ENCODE data around the gene CNTN1. TPM values are rescaled to one million over a fixed set of nuclear protein-coding genes. Genes with fewer than 3 reads are reported as not detected.

The CNTN1 gene
- polyA plus RNA-seq (2013), result 0.62 TPM

GRCh38 chr12:40691913-40692764, at the start of gene CNTN1:
Gene CNTN1 (plus strand): TSS chr12:40692439.
- peaks cover 0 to 17% (median 7%) of the 10 kb centered on the region in 4 experiments for H3K4me1 ChIP-seq (ENCODE audit: control extremely low read depth in 1 of 4, control insufficient read depth in 4 of 4, insufficient read depth in 4 of 4, low read length in 3 of 4)
- POLR2A ChIA-PET, result no interaction called here
- DNase-seq, result peak; percentile 69 to 92 (median 89)
- no peaks in the 10 kb centered on the region for H3K36me3 ChIP-seq (ENCODE audit: control insufficient read depth in 4 of 4, insufficient read depth in 4 of 4, low read length in 3 of 4)
- peak within 1 kb of the TSS in 6 of 7 experiments; percentile 52 to 79 (median 68) for H3K4me3 ChIP-seq (ENCODE audit: control insufficient read depth in 1 of 7, extremely low read depth in 1 of 7, insufficient read depth in 4 of 7, low read depth in 2 of 7, low read length in 6 of 7)
- peaks cover 11 to 46% (median 16%) of the 10 kb centered on the region in 5 experiments for H3K27me3 ChIP-seq (replicated peaks in 2 of 5; ENCODE audit: control insufficient read depth in 4 of 5, insufficient read depth in 5 of 5, low read length in 4 of 5)
- CTCF ChIA-PET, result no interaction called here
- H3K27ac ChIP-seq (ENCODE audit: insufficient read depth in 1 of 2, low read depth in 1 of 2, low read length in 2 of 2, poor library complexity in 1 of 2, severe bottlenecking in 2 of 2), result no peak within 1 kb of the TSS
- WGBS (ENCODE audit: insufficient coverage), result 5% methylated on average over 21 of the region's 31 CpGs
- H3K9me3 ChIP-seq (ENCODE audit: control extremely low read depth in 1 of 5, control insufficient read depth in 4 of 5, insufficient read depth in 2 of 5, low read depth in 1 of 5, low read length in 4 of 5), result peaks cover 0 to 2% (median 0%) of the 10 kb centered on the region in 5 experiments

GRCh38 chr12:40643506-40643905, 48.7 kb upstream of the CNTN1 start:
- DNase-seq, result no peak
- Histone ChIP-seq H3K27me3 (replicated peaks in 2 of 5; ENCODE audit: control insufficient read depth in 4 of 5, insufficient read depth in 5 of 5, low read length in 4 of 5) (no peaks in the 10 kb centered on the region), H3K27ac (ENCODE audit: insufficient read depth in 1 of 2, low read depth in 1 of 2, low read length in 2 of 2, poor library complexity in 1 of 2, severe bottlenecking in 2 of 2) (no peak overlapping the region), H3K9me3 (ENCODE audit: control extremely low read depth in 1 of 5, control insufficient read depth in 4 of 5, insufficient read depth in 2 of 5, low read depth in 1 of 5, low read length in 4 of 5) (peaks cover 0 to 6% (median 1%) of the 10 kb centered on the region in 5 experiments), H3K4me1 (ENCODE audit: control extremely low read depth in 1 of 4, control insufficient read depth in 4 of 4, insufficient read depth in 4 of 4, low read length in 3 of 4) (no peaks in the 10 kb centered on the region), H3K4me3 (ENCODE audit: control insufficient read depth in 1 of 7, extremely low read depth in 1 of 7, insufficient read depth in 4 of 7, low read depth in 2 of 7, low read length in 6 of 7) (no peak overlapping the region), H3K36me3 (ENCODE audit: control insufficient read depth in 4 of 4, insufficient read depth in 4 of 4, low read length in 3 of 4) (no peaks in the 10 kb centered on the region)
- POLR2A ChIA-PET, result no interaction called here
- CTCF ChIA-PET, result interaction anchor here (0.8 to 1.0 kb wide), 2 partner anchors 22 to 284 kb away, joined by 3 read pairs; no protein-coding TSS in a partner anchor

DNA sequence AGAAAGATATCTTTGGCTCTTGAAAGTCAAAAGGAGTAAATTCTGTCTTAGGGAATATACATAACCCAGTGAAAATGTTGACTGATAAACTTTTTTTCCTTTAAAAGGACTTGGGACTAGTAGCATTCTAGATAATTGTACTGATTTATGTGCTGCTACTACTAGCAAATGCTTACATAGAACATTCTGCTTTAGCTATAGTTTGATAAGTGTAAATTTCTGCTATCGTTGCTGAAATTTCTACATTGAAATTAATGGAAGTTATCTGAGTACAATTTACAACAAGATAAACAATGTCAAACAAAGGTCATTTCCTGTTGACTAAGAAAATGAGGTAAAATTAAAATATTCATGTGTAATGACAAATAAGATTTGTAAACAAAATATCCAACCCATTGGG, 48.3 kb upstream of the CNTN1 start:
- DNase-seq, result no peak
- Histone ChIP-seq H3K4me3 (ENCODE audit: control insufficient read depth in 1 of 7, extremely low read depth in 1 of 7, insufficient read depth in 4 of 7, low read depth in 2 of 7, low read length in 6 of 7) (no peak overlapping the region), H3K27me3 (replicated peaks in 2 of 5; ENCODE audit: control insufficient read depth in 4 of 5, insufficient read depth in 5 of 5, low read length in 4 of 5) (no peaks in the 10 kb centered on the region), H3K4me1 (ENCODE audit: control extremely low read depth in 1 of 4, control insufficient read depth in 4 of 4, insufficient read depth in 4 of 4, low read length in 3 of 4) (no peaks in the 10 kb centered on the region), H3K36me3 (ENCODE audit: control insufficient read depth in 4 of 4, insufficient read depth in 4 of 4, low read length in 3 of 4) (no peaks in the 10 kb centered on the region), H3K9me3 (ENCODE audit: control extremely low read depth in 1 of 5, control insufficient read depth in 4 of 5, insufficient read depth in 2 of 5, low read depth in 1 of 5, low read length in 4 of 5) (peaks cover 0 to 6% (median 1%) of the 10 kb centered on the region in 5 experiments), H3K27ac (ENCODE audit: insufficient read depth in 1 of 2, low read depth in 1 of 2, low read length in 2 of 2, poor library complexity in 1 of 2, severe bottlenecking in 2 of 2) (no peak overlapping the region)
- WGBS (ENCODE audit: insufficient coverage), result no CpG with 5 or more reads among the region's 1 CpG
- ChIA-PET CTCF (interaction anchor here (0.8 to 1.0 kb wide), 2 partner anchors 23 to 283 kb away, joined by 3 read pairs; no protein-coding TSS in a partner anchor), POLR2A (no interaction called here)

DNA sequence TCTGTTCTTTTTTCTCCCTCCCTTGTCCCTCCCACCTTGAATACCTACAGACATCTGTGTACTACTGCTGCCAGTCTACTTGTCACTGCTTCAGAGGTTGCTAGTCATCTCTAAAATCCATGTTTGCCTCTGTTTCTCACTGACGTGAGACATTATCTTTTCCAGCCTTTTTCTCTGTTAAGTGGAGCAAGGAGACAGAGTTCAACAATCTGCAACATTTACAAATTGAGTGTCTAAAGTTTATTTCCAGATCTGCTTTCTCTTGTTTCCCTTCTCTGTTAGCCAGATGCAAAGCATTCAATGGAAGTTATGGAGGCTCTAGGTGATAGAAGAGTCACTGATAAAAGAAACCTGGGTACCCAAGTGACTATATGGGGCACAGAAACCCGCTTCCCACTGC, 47.5 kb upstream of the CNTN1 start:
- H3K36me3 ChIP-seq (ENCODE audit: control insufficient read depth in 4 of 4, insufficient read depth in 4 of 4, low read length in 3 of 4), result no peaks in the 10 kb centered on the region
- WGBS (ENCODE audit: insufficient coverage), result 100% methylated on average over 1 of the region's 2 CpGs

DNA sequence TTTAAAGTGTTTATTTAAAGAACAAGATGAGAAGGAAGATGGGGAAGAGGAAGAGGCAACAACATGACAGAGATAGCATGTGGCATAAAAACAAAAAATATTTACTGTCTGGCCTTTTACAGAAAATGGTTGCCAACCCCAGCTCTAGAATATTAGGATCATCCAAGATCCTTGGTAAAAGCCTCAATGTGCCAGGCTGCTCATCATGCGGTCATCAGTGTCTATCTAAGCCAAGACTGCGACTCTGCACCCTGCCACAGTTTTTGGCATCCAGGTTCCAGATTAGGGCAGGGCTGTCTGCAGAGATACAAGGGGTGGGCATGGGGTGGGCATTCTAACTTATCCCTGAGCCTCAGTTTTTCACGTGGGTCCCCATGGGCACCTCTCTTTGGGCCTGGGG, 46.9 kb upstream of the CNTN1 start:
- WGBS (ENCODE audit: insufficient coverage), result 90% methylated on average over 2 of the region's 3 CpGs
- Histone ChIP-seq H3K27me3 (replicated peaks in 2 of 5; ENCODE audit: control insufficient read depth in 4 of 5, insufficient read depth in 5 of 5, low read length in 4 of 5) (no peaks in the 10 kb centered on the region), H3K27ac (ENCODE audit: insufficient read depth in 1 of 2, low read depth in 1 of 2, low read length in 2 of 2, poor library complexity in 1 of 2, severe bottlenecking in 2 of 2) (no peak overlapping the region), H3K9me3 (ENCODE audit: control extremely low read depth in 1 of 5, control insufficient read depth in 4 of 5, insufficient read depth in 2 of 5, low read depth in 1 of 5, low read length in 4 of 5) (peaks cover 0 to 6% (median 0%) of the 10 kb centered on the region in 5 experiments), H3K36me3 (ENCODE audit: control insufficient read depth in 4 of 4, insufficient read depth in 4 of 4, low read length in 3 of 4) (no peaks in the 10 kb centered on the region), H3K4me1 (ENCODE audit: control extremely low read depth in 1 of 4, control insufficient read depth in 4 of 4, insufficient read depth in 4 of 4, low read length in 3 of 4) (no peaks in the 10 kb centered on the region), H3K4me3 (ENCODE audit: control insufficient read depth in 1 of 7, extremely low read depth in 1 of 7, insufficient read depth in 4 of 7, low read depth in 2 of 7, low read length in 6 of 7) (no peak overlapping the region)
- no peak for DNase-seq
- ChIA-PET CTCF (no interaction called here), POLR2A (no interaction called here)

More for the DNA sequence above, 47.5 kb upstream of the CNTN1 start:
- Histone ChIP-seq H3K27me3 (replicated peaks in 2 of 5; ENCODE audit: control insufficient read depth in 4 of 5, insufficient read depth in 5 of 5, low read length in 4 of 5) (no peaks in the 10 kb centered on the region), H3K27ac (ENCODE audit: insufficient read depth in 1 of 2, low read depth in 1 of 2, low read length in 2 of 2, poor library complexity in 1 of 2, severe bottlenecking in 2 of 2) (no peak overlapping the region), H3K9me3 (ENCODE audit: control extremely low read depth in 1 of 5, control insufficient read depth in 4 of 5, insufficient read depth in 2 of 5, low read depth in 1 of 5, low read length in 4 of 5) (peaks cover 0 to 6% (median 1%) of the 10 kb centered on the region in 5 experiments), H3K4me3 (ENCODE audit: control insufficient read depth in 1 of 7, extremely low read depth in 1 of 7, insufficient read depth in 4 of 7, low read depth in 2 of 7, low read length in 6 of 7) (no peak overlapping the region), H3K4me1 (ENCODE audit: control extremely low read depth in 1 of 4, control insufficient read depth in 4 of 4, insufficient read depth in 4 of 4, low read length in 3 of 4) (no peaks in the 10 kb centered on the region)
- CTCF ChIA-PET, result no interaction called here
- DNase-seq, result no peak
- POLR2A ChIA-PET, result no interaction called here

DNA sequence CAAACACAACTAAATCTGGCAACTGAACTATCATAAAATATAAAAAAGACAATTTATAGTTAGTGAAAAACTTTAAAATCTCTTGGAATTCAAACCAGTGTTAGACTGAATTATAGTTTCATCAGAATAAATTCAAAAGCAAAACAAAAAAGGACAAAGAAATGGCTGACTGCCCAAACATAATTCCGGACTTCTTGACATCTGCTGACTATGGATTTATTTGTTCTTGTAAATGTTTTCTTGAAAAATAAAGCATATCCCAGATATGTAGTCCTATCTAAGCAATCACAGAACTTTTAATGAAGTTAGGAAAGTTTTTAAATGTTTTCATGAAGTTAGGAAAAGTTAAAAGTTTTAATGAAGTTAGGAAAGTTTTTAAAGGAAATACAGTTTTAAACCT, 45.8 kb upstream of the CNTN1 start:
- CTCF ChIA-PET, result no interaction called here
- Histone ChIP-seq H3K4me1 (ENCODE audit: control extremely low read depth in 1 of 4, control insufficient read depth in 4 of 4, insufficient read depth in 4 of 4, low read length in 3 of 4) (no peaks in the 10 kb centered on the region), H3K36me3 (ENCODE audit: control insufficient read depth in 4 of 4, insufficient read depth in 4 of 4, low read length in 3 of 4) (no peaks in the 10 kb centered on the region), H3K27me3 (replicated peaks in 2 of 5; ENCODE audit: control insufficient read depth in 4 of 5, insufficient read depth in 5 of 5, low read length in 4 of 5) (no peaks in the 10 kb centered on the region), H3K4me3 (ENCODE audit: control insufficient read depth in 1 of 7, extremely low read depth in 1 of 7, insufficient read depth in 4 of 7, low read depth in 2 of 7, low read length in 6 of 7) (no peak overlapping the region), H3K27ac (ENCODE audit: insufficient read depth in 1 of 2, low read depth in 1 of 2, low read length in 2 of 2, poor library complexity in 1 of 2, severe bottlenecking in 2 of 2) (no peak overlapping the region), H3K9me3 (ENCODE audit: control extremely low read depth in 1 of 5, control insufficient read depth in 4 of 5, insufficient read depth in 2 of 5, low read depth in 1 of 5, low read length in 4 of 5) (peaks cover 0 to 6% (median 0%) of the 10 kb centered on the region in 5 experiments)
- no peak for DNase-seq
- POLR2A ChIA-PET, result no interaction called here
- WGBS (ENCODE audit: insufficient coverage), result no CpG with 5 or more reads among the region's 1 CpG

DNA sequence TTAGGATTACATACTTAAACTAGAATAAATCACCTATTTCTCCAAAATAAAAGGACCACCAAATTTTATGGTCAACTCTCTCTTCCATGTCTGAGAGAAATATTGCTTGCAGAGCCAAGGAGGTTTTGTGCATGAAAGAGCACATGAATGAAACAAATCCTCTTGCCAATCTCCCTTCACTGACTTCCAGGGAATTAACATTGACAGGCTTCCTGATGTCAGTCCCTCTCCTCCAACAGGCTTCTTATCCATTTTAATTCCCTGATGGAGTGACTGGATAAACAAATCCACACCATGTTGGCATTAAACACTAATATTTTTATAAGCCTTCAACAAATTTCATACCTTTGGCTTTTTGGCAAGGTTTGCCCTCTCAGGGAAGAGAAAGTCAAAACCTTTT, 45.3 kb upstream of the CNTN1 start:
- Histone ChIP-seq H3K4me3 (ENCODE audit: control insufficient read depth in 1 of 7, extremely low read depth in 1 of 7, insufficient read depth in 4 of 7, low read depth in 2 of 7, low read length in 6 of 7) (no peak overlapping the region), H3K27me3 (replicated peaks in 2 of 5; ENCODE audit: control insufficient read depth in 4 of 5, insufficient read depth in 5 of 5, low read length in 4 of 5) (no peaks in the 10 kb centered on the region), H3K36me3 (ENCODE audit: control insufficient read depth in 4 of 4, insufficient read depth in 4 of 4, low read length in 3 of 4) (no peaks in the 10 kb centered on the region), H3K27ac (ENCODE audit: insufficient read depth in 1 of 2, low read depth in 1 of 2, low read length in 2 of 2, poor library complexity in 1 of 2, severe bottlenecking in 2 of 2) (no peak overlapping the region), H3K4me1 (ENCODE audit: control extremely low read depth in 1 of 4, control insufficient read depth in 4 of 4, insufficient read depth in 4 of 4, low read length in 3 of 4) (no peaks in the 10 kb centered on the region), H3K9me3 (ENCODE audit: control extremely low read depth in 1 of 5, control insufficient read depth in 4 of 5, insufficient read depth in 2 of 5, low read depth in 1 of 5, low read length in 4 of 5) (peaks cover 0 to 6% (median 0%) of the 10 kb centered on the region in 5 experiments)
- ChIA-PET POLR2A (no interaction called here), CTCF (no interaction called here)
- no peak for DNase-seq

Measured in common myeloid progenitor, CD34-positive (primary cell).